ENCODE results near the gene USP53.

- TF ChIP-seq EZH2 (IDR thresholded peaks at IDR 0.05): no peak
- no peak for TF ChIP-seq POLR2AphosphoS5 (IDR thresholded peaks at IDR 0.05; ENCODE audit: borderline replicate concordance, low read depth, low read length)
- no peak for TF ChIP-seq FOXP2 (optimal IDR thresholded peaks at IDR 0.05; ENCODE audit: control extremely low read depth, extremely low read length, insufficient read depth)
These were observed 19.0 kb downstream of the USP53 start for GRCh38 chr4:119231491-119231890.

Data from SK-N-MC (cell line).